ENCODE measurements around the gene SYCP2L.
"Not testable (repeated sequence)": the region's sequence is repeated elsewhere in the genome, so short reads cannot be mapped to it uniquely, and the experiment has no call there.

Gene SYCP2L

GRCh38 chr6:10961837-10962236, 75.0 kb downstream of the SYCP2L start:
- DNase-seq = no peak

DNA sequence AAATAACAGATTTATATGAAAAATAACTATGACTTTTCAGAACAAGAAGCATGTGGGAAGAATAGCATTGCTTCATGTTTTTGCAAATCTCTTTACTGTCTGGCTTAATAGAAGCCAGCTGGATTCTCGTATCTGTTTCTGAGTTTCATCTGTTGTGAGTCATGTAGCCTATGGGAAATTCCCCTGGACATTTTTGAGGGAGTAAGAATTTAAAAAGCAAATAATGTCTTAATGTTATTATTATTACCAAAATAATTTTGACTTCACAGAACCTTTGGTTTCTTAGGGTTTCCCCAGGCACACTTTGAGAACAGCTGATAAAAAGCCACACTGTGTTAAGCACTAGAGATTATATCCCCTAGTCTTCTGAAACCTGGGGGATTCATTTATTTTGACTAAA, 75.8 kb downstream of the SYCP2L start:
- DNase-seq = no peak

GRCh38 chr6:10963113-10963512, 76.3 kb downstream of the SYCP2L start:
- DNase-seq = no peak

- no peak for DNase-seq
Observed at GRCh38 chr6:10964684-10965083, 77.8 kb downstream of the SYCP2L start.

- DNase-seq = no peak
Observed at GRCh38 chr6:10968776-10969175, 81.9 kb downstream of the SYCP2L start.

- no peak for DNase-seq
Observed at GRCh38 chr6:10970731-10971130, 83.9 kb downstream of the SYCP2L start.

DNA sequence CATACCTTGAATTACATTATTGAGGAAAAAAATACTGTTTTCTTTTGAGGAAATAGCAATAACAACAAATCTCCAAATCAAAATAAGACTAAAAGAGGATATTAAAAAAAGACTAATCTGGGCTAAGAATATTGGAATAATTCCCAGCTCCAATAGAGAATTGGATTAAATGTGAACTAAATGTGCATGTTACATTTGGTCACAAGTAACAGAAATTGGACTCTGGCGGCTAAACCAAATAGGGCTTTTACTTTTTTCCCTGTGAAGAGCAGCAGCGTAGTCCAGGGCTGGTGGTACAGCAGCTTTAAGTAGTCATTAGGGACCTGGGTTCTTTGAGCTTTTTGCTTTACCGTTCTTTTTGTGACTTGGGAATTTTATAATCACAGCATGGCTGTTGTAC, 85.3 kb downstream of the SYCP2L start:
- DNase-seq = no peak

DNA sequence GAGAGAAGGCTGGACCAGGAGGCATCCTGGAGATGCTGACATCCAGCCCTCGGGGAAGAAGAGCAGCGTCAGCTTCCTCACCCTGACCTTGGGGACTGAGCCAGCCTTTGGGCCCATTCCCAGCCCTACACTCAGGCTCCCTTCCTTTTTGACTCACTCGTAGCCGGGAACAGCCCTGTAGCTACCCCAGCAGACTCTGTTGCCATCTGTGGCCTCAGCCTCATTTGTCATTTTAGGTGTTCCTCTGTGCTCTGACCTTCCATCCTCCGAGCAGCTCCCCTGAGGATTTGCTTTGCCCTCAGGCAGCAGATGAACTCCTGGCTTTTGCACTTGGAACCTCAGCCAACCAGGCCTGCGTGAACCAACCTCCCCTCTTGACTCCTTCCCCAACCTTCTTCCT, 89.7 kb downstream of the SYCP2L start:
- DNase-seq = no peak

DNA sequence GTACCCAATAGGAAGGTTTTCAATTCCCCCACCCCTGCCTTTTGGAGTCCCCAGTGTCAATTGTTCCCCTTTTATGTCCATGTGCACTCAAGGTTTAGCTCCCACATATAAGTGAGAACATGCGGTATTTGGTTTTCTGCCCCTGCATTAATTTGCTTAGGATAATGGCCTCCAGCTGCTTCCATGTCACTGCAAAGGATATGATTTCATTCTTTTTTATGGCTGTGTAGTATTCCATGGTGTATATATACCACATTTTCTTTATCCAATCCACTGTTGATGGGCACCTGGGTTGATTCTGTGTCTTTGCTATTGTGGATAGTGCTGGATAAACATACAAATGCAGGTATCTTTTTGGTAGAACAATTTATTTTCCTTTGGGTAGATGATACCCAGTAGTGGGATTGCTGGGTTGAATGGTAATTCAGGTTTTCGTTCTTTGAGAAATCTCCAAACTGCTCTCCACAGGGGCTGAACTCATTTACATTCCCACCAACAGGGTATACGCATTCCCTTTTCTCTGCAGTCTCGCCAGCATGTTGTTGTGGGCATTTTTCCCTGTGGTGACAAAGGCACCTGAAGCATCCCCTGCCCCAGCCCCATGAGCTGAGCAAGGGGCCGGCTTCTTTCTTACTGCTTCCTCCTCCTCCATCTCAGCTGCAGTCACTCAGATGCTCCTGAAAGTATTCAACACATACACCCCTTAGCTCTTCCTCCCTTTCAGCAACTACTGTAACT, 90.5 kb downstream of the SYCP2L start:
- no peak for DNase-seq

- DNase-seq = no peak
Observed at GRCh38 chr6:10979603-10980002, 92.8 kb downstream of the SYCP2L start.

DNA sequence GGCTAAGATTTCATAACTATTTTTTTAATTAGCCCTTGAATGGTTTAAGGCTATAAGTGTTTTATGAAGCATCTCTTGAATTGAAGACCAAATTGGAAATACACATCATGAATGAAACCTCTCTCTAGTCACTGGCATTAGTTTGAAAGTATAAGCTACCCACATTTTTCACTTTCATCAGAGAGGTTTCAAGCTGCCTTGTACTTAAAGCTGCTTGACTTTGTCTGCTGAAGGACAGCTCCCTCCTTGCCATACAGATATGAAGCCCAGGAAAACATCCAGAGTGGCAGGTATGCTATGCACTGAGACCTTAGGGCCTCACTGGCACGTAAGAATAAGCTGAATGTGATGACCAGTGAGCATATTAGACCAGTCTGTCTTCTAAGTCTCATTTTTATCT, 94.6 kb downstream of the SYCP2L start:
- no peak for DNase-seq

- not testable (repeated sequence) for DNase-seq
Observed at GRCh38 chr6:10984959-10985358, 98.1 kb downstream of the SYCP2L start.

DNA sequence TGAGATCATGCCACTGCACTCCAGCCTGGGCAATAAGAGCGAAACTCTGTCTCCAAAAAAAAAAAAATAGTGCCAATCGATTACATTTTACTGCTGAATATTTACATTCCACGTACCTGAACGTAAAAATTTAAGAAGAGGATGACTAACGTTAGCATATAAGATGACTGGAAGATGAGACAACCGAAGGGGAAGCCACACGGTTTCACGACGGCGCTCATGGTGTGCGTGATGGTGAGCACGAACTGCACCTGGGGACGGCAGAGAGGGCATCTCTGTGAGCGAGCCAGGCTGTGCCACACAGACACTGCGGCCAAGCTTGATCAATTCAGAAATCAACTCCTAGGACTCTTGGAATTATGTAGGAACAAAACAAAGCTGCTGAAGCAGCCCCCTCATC, 102.7 kb downstream of the SYCP2L start:
- DNase-seq = no peak

DNA sequence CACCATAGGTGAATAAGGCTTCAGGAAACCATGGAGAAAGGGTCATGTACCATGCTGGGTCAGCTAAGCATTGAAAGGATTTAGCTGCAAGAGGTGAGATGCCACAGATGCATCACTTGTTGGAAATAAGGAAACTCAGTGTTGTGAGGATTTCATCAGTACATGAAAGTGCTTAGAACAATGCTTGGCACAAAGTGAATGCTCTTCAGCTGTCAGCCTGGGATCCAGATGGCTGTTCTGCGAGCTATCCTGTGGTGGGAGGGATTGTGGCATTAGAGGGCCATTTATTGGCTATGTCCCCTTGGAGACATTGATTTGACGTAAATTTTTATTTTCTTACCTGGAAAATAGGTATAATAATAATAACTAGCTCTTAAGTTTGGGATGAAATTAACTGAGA, 104.3 kb downstream of the SYCP2L start:
- no peak for DNase-seq

GRCh38 chr6:10993896-10994295, 107.0 kb downstream of the SYCP2L start:
- DNase-seq = no peak

DNA sequence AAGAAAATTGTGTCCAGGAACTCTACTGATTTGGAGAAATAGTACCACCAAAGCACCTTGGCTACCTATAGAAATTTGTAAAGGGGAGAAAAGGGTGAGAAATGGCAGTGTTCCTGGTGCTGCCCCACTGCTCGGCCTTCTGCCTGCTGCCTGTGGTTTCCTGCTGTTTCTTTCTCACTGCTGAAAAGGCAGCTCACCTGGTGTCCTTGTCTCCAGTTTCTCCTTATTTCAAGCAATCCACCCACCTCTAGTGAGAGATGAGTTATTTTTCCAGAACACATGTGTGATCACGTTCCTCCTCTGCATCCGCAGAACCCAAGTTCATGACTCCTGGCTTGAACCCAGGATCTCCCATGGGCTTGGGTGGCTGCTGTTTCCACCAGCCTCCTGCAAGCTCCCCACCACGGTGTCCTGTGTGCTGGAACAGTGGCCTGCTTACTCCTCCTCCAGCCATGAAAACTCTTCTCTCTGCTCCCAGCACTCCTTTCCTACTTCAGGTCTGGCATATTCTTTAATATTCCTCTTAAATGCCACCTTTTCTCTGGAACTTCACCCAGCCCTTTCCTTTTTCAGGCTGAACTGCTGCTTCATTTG, 108.4 kb downstream of the SYCP2L start:
- DNase-seq = no peak

DNA sequence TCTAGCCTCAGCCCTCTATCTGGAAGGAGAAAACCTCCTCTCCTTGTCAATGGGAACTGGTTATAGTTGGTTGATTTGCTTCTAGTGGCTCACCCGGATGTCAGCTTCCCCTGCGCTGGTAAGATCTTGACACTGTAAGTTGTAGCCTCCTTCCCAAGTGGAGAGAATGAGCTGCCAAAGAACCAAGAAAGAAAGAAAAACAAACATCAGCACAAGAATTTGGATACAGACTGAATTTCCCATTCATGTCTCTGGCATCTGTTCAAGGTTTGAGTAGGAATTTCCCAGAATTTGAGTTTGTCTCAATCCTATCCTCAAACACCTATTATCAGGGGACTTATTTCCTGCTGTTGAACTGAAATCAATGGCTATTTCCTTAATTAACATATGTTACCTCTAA, 113.1 kb downstream of the SYCP2L start:
- no peak for DNase-seq

DNA sequence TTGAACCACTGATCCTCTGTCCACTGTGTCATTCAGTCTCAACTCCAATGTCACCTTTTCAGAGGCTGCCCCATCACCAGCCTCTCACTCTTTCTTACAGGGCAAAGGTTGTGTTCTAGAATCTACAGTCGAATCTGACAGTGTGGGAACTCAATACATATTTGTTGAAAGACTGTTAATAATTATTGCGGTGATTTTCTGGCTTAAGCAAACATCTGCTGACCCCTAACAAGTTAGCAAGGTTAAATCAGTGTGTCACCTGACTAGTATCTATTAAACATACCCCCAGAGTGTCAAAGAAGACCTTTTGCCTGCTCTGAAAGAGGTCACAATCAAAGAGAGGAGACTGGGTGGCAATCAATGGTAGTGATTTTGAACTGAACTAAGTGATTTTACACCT, 115.3 kb downstream of the SYCP2L start:
- DNase-seq = no peak

- not testable (repeated sequence) for DNase-seq
Observed at GRCh38 chr6:11003297-11003696, 116.4 kb downstream of the SYCP2L start.

DNA sequence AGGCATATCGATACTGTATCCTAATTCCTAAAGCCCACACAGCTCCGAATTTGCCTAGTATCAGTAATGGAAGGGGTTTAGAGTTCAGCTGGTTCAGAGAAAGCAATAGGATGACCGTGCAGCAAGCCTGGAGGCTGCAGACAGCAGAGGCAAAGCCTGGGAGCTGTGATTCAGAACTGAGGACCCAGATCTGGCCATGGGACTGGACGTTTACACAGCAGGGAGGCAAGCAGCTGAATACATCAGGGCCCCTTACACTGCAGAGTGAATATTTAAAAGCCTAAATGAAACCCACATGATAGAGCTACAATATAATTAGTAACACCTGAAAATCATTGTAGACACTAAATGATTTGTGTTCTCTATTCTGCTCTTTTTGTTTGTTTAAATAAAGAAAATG, 119.2 kb downstream of the SYCP2L start:
- DNase-seq = no peak

GRCh38 chr6:11007715-11008608, 121.1 kb downstream of the SYCP2L start:
- DNase-seq = no peak

GRCh38 chr6:11008821-11009220, 122.0 kb downstream of the SYCP2L start:
- no peak for DNase-seq

- no peak for DNase-seq
Observed at GRCh38 chr6:11009353-11009752, 122.5 kb downstream of the SYCP2L start.

DNA sequence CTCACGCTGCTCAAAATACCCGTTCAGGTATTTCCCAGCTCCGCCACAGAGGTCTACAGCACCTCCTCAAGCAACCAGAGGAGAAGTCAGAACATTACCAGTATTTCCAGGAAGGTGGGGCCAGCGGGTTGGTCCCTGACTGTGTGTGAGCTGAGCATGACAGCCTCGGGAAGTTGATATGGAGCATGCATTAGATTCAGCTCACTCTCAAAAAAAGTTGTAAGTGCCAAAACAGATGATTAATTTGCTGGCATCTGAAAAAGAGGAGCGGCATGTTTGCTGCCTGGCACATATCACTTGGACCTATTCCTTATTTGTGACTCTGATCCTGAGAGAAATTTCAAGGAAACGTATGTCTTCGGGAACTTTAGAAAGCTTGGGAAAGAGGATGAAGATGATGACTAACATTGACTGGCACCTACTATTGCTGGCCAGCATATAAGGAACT, 125.0 kb downstream of the SYCP2L start:
- no peak for DNase-seq
